COLO829 (cell line): ENCODE measurements around the gene TMEM117.

ENCODE experiments used
- DNase-seq: peaks from one replicate; pipeline ENCODE4 v3.0.0; 2012; ENCODE audit warnings: low spot score

The TMEM117 gene

GRCh38 chr12:43884683-43885410 is 49.0 kb downstream of the TMEM117 start:
- DNase-seq: peak; percentile 78

- no peak for DNase-seq
These were observed 51.5 kb downstream of the TMEM117 start for GRCh38 chr12:43887397-43887796.

DNA sequence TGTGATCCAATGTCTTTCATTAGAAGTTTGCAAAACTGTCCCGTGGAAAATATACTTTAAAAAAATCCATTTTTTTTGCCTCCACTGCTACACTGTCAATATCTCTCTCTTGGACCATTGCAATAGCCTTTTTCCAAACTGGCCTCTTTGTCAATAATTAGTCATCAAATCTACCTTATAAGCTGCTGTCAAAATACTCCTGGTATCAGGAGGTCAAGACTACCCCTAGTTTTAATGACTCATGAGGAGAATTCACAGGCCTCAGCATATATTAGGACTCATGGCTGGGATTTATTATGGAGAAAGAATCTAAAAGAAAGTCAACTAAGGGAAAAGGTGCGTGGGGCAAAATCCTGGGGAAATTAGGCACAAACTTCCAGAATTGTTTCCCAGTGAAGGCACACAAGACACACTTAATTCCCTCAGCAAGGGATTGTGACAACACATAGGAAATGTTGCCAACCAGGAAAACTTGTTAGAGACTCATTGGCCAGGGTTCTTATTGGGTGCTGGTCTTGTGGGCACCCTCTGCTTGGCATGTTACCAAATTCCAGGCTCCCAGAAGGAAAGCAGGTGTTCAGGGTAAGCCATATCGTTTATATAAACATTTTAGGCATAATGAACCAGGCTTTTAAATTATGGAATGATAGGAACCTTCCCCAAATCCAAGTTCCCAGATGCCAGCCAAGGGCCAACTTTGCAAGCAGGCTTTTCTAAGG is 56.1 kb downstream of the TMEM117 start:
- DNase-seq: no peak

DNA sequence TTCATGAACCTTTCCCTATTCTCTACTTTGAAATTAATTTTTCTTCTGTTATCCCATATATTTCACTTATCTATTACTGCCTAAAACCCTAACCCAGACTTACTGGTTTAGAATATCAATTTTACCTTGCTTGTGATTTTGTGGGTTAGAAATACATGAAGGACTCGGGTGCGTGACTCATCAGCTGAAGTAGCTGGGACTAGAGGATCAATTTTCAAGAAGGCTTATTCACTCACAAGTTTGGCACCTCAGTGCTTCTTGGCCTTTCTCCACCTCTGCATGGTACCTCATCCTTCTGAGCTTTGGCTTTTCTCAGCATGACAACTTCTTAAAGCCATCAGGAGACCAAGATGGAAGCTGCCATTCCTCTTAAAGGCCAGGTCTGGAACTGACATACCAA is 57.8 kb downstream of the TMEM117 start:
- no peak for DNase-seq

DNA sequence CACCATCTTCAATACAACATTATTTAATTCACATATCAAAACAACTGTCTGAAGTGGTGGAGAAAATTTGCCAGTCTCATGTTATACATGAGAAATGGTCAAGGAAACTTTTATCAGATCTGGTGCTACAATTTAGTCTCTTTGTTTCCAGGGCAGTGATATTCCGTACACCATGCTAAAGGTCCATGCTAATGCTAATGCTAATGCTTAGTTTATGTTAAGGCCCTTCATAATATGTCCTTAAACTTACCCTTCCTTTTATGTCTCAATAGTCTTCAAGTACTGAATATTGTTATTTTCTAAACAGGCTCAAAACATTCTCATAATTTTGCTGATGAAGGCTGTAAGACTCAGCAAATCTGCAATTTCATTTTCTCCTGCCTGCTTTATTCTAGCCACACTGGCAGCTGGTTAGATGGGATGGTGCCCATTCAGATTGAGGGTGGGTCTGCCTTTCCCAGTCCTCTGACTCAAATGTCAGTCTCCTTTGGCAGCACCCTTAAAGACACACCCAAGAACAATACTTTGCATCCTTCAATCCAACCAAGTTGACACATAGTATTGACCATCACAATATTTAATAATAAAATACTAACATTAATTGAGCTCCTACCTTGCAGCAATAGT is 59.8 kb downstream of the TMEM117 start:
- DNase-seq: no peak

GRCh38 chr12:43896496-43896895 is 60.6 kb downstream of the TMEM117 start:
- peak; percentile 26 for DNase-seq

- peak; percentile 32 for DNase-seq
These were observed 62.6 kb downstream of the TMEM117 start for GRCh38 chr12:43898474-43898873.

DNA sequence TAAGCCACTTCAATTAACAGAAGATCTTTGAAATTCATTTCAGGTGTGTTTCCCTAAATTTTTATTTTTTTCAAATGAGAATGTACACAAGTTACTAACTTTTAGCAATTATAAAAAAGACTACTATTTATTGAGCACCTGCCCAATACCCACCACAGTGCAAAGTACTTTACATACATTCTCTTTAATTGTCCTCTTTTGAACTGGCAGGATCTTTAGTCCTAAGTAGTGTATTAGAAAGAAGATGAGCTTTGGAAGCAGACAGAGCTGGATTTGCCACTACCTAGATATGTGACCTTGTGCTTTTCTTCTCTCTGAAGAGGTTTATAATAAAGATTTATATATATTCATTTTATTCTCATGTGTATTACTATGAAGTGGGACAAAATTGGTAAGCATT is 63.7 kb downstream of the TMEM117 start:
- DNase-seq: no peak

DNA sequence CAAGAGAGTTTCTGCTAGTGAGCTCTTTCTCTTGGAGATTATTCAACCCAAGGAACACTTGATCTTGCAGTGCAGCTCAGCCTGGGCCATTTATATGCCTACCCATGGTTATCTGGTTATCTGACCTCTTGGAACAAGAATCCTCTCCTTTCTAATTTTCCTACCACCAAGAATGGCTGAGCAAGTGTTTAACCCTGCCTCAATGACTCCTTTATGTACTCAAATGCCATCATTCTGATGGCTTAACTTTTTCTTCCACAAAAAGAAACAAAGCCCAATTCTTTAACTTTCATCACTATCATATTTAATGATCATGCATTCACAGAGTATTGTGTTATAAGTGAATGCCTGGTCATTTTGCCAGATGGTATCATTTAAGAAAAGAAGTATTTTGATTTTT is 67.8 kb downstream of the TMEM117 start:
- DNase-seq: peak; percentile 65

GRCh38 chr12:43912859-43913258 is 77.0 kb downstream of the TMEM117 start:
- DNase-seq: no peak

DNA sequence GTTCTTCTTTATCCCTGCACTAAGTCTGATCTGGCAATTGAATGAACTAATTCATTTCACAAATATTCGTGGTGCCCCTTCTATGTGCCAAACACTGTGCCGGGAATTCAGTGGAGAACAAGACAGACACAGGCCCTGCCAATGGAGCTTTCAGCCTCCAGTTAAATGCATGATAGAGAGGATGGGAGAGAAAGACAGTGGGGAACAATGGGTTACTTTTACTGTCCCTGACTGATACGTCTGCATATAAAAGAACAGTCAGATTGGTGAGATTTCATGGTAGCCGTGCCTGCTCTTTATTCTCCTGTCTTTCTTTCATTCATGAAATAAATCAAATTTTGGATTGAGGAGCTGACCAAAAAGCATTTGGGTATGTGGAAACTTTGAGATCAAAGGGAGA is 78.5 kb downstream of the TMEM117 start:
- no peak for DNase-seq

DNA sequence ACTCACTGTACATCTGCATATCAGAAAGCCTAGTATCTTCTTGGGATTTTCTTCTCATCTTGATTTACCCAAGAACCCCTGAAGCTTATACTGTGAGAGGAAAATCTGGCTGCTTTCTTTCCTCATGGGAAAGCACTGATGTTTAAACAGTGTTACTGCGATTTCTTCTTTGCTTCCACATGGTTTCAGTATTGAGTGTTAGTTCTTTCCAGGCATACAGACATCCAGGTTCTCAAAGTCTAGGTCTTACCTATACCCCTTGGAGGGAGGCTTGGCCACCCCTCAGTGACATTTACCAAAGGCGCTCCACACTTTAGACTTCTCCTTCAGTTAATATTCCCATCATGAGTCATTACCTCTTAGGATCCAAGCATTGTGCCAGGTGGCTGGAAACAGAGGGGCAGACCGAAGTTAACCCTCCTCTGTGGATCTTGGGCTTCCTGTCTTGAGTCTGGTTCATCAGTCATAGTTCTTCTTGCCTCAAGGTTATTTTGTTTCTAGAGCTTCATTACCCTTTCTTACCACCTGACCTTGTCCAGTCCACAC is 79.1 kb downstream of the TMEM117 start:
- peak; percentile 40 for DNase-seq

DNA sequence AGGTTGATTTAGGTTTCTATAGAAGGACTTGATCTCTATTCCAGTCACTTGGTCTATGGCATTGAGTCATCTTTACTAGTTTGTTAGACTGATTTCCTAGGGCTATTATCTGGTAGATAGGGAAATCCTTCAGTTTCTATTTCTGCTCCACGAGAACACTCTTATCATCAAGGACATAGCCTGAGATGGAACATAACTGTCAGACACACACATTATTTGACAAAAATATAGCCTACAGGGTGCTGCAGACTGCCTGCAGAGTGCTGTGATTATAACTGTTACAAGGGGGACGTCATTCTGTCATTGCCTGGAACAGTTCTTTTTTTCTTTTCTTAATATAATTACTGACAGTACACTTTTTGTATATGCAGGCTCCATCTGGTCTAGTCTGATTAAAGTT is 82.0 kb downstream of the TMEM117 start:
- no peak for DNase-seq

GRCh38 chr12:43921666-43922337 is 85.9 kb downstream of the TMEM117 start:
- no peak for DNase-seq

- DNase-seq: no peak
These were observed 94.2 kb downstream of the TMEM117 start for GRCh38 chr12:43930032-43930431.

GRCh38 chr12:43931187-43931586 is 95.3 kb downstream of the TMEM117 start:
- no peak for DNase-seq

DNA sequence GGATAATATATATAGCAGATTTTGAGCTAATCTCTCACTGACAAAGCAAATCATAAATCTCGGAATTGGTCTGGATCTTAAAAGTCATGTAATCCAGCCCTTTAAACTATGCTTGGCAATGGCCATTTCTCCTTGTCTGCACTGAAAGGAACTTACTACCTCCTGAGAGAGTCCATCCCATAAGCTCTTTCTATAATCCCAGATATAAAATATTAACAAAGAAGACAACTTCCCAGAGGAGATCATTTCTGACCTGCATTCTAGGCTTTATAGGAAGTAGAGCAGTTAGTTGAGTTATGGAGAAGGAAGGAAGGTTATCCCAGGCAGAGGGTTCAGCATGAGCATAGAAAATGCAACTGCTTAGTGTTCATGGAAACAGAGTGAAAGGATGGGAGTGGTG is 99.7 kb downstream of the TMEM117 start:
- DNase-seq: no peak

DNA sequence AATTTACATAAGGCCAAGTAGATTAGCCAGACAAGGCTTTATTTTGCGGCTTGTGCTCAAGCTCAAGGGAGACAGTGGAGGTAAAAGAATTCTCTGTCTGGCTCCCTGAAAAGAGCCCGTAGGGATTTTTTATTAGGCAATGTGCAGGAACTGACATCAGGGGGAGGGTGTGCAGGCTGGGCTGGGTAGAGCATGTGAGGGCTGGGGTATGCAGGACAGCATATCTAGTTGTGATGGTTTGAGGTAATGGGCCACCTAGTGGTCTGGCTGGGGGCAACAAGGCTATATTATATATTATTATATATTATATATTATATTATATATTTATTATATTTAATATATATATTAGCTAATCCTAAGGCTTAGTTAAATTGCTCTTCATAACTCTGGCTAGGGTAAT is 102.1 kb downstream of the TMEM117 start:
- peak; percentile 69 for DNase-seq

GRCh38 chr12:43942379-43942778 is 106.5 kb downstream of the TMEM117 start:
- DNase-seq: no peak

- no peak for DNase-seq
These were observed 110.1 kb downstream of the TMEM117 start for GRCh38 chr12:43945983-43946382.

DNA sequence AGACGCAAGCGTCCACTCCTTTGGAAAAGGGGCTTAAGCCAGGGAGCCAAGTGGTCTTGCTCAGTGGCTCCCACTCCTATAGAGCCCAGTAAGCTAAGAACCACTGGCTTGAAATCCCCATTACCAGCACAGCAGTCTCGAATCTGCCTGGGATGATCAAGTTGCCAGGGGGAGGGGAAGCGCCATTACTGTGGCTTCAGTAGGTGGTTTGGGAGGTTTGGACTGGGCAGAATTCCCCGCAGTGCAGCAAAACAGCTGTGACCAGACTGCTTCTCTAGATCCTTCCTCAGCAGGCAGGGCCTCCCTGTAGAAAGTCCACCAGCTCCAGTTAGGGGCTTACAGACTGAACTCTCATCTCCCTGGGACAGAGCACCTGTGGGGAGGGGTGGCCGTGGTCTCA is 115.4 kb downstream of the TMEM117 start:
- DNase-seq: no peak

- peak; percentile 58 for DNase-seq
These were observed 122.0 kb downstream of the TMEM117 start for GRCh38 chr12:43957732-43958372.
